RKO (cell line): Measurements from ENCODE around the gene TMIGD1.
A peak's percentile ranks its signal among the peaks of the same experiment; 100 is the strongest.

Experiments
- DNase-seq: peaks from one replicate; pipeline ENCODE4 v3.0.0-alpha.2; 2016; ENCODE audit warnings: low spot score

TMIGD1 gene, protein sequence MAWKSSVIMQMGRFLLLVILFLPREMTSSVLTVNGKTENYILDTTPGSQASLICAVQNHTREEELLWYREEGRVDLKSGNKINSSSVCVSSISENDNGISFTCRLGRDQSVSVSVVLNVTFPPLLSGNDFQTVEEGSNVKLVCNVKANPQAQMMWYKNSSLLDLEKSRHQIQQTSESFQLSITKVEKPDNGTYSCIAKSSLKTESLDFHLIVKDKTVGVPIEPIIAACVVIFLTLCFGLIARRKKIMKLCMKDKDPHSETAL

DNA sequence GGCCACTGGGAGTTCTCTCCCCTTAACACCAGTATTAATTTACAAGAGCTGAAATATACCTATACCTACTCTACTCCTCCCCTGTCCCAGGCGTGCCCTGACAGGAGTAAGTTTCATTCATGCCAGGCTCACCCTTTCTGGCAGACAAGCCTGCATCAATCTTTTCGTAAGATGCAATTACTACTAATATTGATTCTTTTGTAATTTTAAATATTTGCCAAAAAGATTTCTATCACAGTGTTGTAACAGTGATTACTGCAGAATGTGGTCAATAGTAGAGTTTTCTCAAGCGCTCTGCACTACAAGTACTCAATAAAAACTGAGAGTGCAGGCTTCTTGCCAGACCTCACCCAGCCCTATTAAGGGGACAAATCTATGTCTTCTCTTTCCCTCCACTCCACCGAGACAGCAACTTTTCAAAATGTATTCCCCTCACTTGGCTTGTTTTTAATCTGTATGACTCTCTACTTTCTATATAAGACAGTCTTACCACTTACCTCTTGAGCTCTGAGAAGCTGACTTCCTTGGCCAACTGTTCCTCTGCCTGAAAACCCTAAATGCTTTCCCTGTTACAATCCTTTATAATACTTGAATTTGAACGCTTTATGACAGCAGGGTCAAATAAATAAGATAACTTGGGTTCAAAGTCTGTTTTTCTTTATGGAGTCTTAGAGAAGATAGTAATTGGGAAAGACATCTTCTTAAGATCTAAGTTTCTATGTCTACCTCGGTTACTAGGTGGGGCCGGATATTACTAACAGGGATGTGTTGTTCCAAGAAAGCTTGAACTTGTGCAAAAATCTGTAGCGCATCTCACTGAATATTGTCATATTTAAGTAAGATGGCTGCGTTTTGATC lies at the start of gene TMIGD1:
TSS of gene TMIGD1 (minus strand) at position 555 of the 858 bp plus-strand sequence. CDS start 1,924 bp downstream, outside the sequence.
- DNase-seq, result no peak

GRCh38 chr17:30382345-30382744 lies 48.5 kb upstream of the TMIGD1 start:
- no peak for DNase-seq

DNA sequence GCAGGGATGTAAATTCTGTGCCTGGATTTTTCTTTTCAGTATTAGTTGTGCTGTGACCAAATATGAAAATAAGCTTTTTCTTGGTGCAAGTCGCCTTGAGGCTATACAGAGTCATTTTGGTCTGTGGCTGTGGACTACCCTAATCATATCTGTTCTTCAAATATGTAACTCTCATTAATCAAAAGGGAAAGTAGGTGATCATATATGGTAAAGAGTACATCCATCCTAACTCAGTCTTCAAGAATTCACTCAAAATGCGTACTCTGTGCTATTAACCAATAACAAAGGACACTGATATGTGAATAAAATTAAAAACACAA lies 47.4 kb upstream of the TMIGD1 start:
- peak; percentile 12 for DNase-seq

DNA sequence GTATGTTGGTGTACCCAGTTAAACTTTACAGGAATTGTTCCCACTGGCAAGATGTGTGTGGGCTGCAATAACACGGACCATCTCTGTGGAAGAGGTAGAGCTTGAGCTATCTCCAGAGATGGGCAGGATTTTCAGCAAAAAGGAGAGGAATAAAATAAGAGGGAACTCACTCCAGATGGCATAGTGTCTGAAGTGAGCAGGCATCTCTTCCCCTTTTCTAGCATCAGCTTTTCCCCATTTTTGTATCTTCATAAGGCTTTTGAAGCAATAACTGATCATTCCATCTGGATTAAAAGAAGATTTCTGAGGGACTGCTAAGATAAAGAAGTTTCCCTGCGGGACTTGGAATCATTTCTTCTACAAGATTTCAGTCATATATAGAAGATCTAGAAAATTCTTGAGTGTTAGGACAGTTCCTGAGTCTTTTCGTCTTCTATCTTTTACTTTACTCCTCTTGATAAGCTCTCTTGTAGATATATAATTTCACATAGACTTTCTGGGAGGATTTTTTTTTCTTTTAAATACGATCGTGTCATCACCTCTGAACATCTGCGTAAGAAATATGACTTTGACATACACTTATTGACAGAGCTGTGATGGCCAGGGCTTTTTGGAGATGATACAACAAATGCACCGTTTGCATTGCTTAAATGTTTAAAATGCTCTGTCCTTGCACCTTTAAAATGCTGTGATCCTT lies 46.9 kb upstream of the TMIGD1 start:
- no peak for DNase-seq

DNA sequence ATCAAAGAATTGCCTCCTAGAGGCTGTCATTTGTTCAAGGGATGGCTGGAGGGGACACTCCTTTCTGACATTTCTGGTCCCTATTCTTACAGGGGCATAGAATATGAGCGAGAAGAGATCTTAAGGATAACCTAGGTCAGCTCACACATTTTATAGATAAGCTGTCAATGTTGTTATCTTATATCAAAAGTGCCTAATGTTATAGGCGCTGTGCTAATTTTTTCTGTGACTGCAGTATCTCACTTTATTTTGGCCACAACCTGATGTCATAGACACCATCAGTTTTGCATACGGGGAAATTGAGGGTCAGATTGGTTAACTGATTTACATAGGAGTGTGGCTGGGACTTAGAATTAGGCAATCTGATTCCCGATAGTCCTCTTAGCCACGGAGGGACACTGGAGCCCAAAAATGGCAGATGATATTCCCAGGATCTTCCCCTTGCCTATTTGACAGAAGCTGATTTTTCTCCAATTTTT lies 46.1 kb upstream of the TMIGD1 start:
- DNase-seq, result peak; percentile 63

GRCh38 chr17:30379303-30379902 lies 45.5 kb upstream of the TMIGD1 start:
- peak; percentile 30 for DNase-seq

DNA sequence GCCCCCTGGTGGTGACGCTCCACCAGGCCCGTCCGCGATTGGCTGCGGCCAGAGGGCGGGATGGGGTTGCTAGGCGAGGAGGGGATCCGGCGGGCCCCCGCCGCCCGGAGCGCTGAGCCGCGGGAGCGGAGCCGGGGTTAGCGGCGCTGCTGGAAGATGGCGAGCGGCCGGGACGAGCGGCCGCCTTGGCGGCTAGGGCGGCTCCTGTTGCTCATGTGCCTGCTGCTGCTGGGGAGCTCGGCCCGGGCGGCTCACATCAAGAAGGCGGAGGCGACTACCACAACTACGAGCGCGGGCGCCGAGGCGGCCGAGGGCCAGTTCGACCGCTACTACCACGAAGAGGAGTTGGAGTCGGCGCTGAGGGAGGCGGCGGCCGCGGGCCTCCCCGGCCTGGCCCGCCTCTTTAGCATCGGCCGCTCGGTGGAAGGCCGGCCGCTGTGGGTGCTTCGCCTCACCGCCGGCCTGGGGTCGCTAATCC lies 45.0 kb upstream of the TMIGD1 start, which contains the start of gene CPD:
TSS of gene CPD (plus strand) at position 103 of the 478 bp plus-strand sequence. CDS start at position 157, 54 bp downstream.
- DNase-seq, result peak; percentile 92

GRCh38 chr17:30378241-30378824 lies 44.5 kb upstream of the TMIGD1 start:
- DNase-seq, result no peak

DNA sequence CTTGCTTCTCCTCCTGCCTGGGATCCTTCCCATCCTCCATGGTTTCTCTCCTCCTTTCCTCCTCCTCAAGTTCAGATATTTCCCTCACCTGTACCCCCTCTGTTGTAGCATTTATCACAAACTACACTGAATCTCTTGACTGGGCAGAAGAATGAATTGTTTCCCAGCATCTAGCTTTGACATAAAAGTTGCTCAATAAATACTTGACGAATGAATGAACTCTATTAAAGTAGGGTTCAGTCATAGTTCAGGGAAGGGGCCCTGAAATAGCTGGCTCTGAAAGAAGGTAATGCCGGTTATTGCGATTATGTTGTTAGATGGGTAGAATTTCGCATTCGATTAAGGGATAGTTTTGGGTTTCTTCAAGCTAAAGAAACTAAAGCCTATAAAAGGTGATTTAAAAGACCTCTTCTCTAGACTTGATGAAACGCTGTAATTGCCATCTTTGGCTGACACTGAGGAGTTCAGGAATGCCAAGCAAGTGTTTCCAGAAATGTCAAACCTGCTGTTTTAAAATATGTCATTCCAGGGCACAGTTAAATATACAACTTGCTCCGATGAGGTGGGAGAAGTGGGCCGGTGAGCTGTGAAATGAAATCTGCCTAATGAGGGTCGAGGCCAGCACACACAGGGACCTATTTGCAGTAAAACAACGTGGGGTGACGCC lies 43.9 kb upstream of the TMIGD1 start:
- no peak for DNase-seq

GRCh38 chr17:30376621-30377452 lies 43.0 kb upstream of the TMIGD1 start:
- DNase-seq, result no peak

- DNase-seq, result peak; percentile 25
These were observed 41.8 kb upstream of the TMIGD1 start for GRCh38 chr17:30375661-30376060.

DNA sequence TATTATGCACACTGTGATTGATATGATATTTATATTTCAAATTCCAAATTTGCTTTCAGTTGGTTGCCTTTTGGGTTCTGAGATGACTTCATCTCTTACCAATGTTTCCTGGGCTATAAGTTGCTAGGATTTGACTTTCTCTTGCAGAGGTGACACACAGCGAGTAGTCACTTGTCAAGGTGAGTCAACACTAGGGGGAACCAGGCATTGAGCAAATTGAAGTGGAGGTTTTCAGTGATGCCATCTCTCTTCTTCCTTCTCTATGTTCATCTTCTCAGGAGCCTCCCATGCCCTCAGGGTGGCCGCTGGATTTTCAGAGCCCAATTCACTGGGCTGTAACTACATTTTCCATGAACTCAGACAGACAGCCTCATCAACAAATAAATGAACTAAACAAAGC lies 38.9 kb upstream of the TMIGD1 start:
- DNase-seq, result peak; percentile 82

DNA sequence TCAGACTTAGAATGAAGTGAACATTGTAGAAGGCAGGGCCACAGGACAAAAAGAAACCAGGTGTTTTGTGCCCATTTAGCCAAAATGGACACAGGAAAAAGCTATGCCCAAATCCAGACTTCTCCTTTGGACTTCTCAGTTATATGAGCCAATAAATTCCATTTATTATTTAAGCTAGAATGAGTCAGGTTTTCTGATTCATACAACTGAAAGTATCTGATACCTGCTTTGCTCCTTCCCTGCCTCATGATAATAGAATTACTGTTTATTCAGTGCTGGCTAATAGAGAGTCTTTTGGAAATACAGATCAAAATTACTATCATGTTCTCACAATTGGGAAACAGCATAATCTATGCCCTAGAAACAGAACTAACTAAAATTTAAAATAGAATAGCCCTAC lies 36.1 kb upstream of the TMIGD1 start:
- DNase-seq, result no peak

- DNase-seq, result no peak
These were observed 35.3 kb upstream of the TMIGD1 start for GRCh38 chr17:30368912-30369720.

GRCh38 chr17:30366536-30366935 lies 32.7 kb upstream of the TMIGD1 start:
- no peak for DNase-seq

- DNase-seq, result peak; percentile 36
These were observed 29.9 kb upstream of the TMIGD1 start for GRCh38 chr17:30363715-30364202.

GRCh38 chr17:30361766-30362279 lies 28.0 kb upstream of the TMIGD1 start:
- DNase-seq, result no peak

- no peak for DNase-seq
These were observed 26.4 kb upstream of the TMIGD1 start for GRCh38 chr17:30360086-30360808.
